Activated naive CD4-positive, alpha-beta T cell treated with anti-CD3 and anti-CD28 coated beads, Interleukin-2, amount 50 U/mL, for 24 hours (primary cell): ENCODE data around the gene SLC9A1.

Experiments used
- H3K27ac Mint-ChIP-seq: one replicate; pipeline ENCODE4 v1.8.0; 2021; ENCODE audit warnings: mild to moderate bottlenecking, mixed read lengths
- H3K27me3 Mint-ChIP-seq: one replicate; pipeline ENCODE4 v1.8.0; 2021; ENCODE audit warnings: mixed read lengths
- H3K36me3 Mint-ChIP-seq: one replicate; pipeline ENCODE4 v1.8.0; 2021; ENCODE audit warnings: mixed read lengths
- H3K4me1 Mint-ChIP-seq: one replicate; pipeline ENCODE4 v1.8.0; 2021; ENCODE audit warnings: mixed read lengths
- H3K4me3 Mint-ChIP-seq: one replicate; pipeline ENCODE4 v1.8.0; 2021; ENCODE audit warnings: mild to moderate bottlenecking, mixed read lengths
- H3K9me3 Mint-ChIP-seq: one replicate; pipeline ENCODE4 v1.8.0; 2021; ENCODE audit warnings: mixed read lengths

Gene SLC9A1

GRCh38 chr1:27157194-27157593 lies 2.3 kb upstream of the SLC9A1 start:
- Mint-ChIP-seq H3K4me1 (peaks cover 38% of the 10 kb centered on the region), H3K27ac (no peak overlapping the region), H3K9me3 (no peaks in the 10 kb centered on the region), H3K27me3 (no peaks in the 10 kb centered on the region), H3K4me3 (no peak overlapping the region), H3K36me3 (no peaks in the 10 kb centered on the region)

- peak overlapping the region; percentile 91 for H3K27ac Mint-ChIP-seq
- no peaks in the 10 kb centered on the region for H3K36me3 Mint-ChIP-seq
- H3K9me3 Mint-ChIP-seq, result no peaks in the 10 kb centered on the region
- no peaks in the 10 kb centered on the region for H3K27me3 Mint-ChIP-seq
- peaks cover 52% of the 10 kb centered on the region for H3K4me1 Mint-ChIP-seq
- peak overlapping the region; percentile 93 for H3K4me3 Mint-ChIP-seq
These were observed 395 bp downstream of the SLC9A1 start for GRCh38 chr1:27154469-27154990.

- Mint-ChIP-seq H3K4me1 (peaks cover 58% of the 10 kb centered on the region), H3K36me3 (no peaks in the 10 kb centered on the region), H3K27ac (peak overlapping the region; percentile 91), H3K4me3 (peak overlapping the region; percentile 93), H3K9me3 (no peaks in the 10 kb centered on the region), H3K27me3 (no peaks in the 10 kb centered on the region)
These were observed 982 bp downstream of the SLC9A1 start for GRCh38 chr1:27153927-27154358.

- no peaks in the 10 kb centered on the region for H3K36me3 Mint-ChIP-seq
- H3K4me1 Mint-ChIP-seq, result peaks cover 62% of the 10 kb centered on the region
- peak overlapping the region; percentile 91 for H3K27ac Mint-ChIP-seq
- H3K9me3 Mint-ChIP-seq, result no peaks in the 10 kb centered on the region
- peak overlapping the region; percentile 93 for H3K4me3 Mint-ChIP-seq
- H3K27me3 Mint-ChIP-seq, result no peaks in the 10 kb centered on the region
These were observed 1.4 kb downstream of the SLC9A1 start for GRCh38 chr1:27153549-27153886.

DNA sequence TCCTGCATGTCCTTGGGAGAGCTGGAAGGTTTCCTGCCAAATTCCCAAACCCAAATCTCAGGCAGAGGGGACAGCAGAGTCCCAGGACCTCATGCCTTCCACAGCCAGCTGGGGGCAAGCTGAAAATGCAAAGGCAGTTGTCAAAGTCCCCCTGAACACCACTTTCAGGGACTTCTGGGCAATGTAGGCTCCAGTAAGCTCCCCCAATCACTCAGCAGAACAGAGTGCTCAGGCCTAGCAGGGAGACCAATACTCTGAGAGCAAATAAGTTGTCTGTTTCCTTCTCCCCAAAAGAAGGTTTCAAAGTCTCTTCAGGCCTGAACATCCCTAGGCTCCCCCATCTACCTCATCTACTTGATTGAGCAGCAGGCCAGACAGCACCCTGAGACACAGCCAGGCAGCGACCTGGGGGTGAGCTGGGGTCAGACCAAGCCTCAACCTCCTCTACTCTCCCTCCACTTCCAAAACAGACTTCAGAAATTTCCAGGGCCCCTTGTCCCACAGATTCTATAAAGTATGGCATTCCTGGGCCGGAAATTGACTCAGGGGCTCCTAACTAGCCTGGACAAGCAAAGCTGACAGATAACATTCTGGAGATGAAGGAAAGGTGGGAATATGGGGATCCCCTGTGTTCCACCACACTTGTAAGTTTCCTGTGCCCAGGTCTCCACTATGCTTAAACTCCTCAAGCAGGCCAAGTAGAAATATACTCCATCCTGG lies 1.9 kb downstream of the SLC9A1 start:
- Mint-ChIP-seq H3K27ac (peak overlapping the region; percentile 91), H3K4me3 (peak overlapping the region; percentile 93), H3K9me3 (no peaks in the 10 kb centered on the region), H3K36me3 (no peaks in the 10 kb centered on the region), H3K4me1 (peaks cover 68% of the 10 kb centered on the region), H3K27me3 (no peaks in the 10 kb centered on the region)

GRCh38 chr1:27152004-27152828 lies 2.7 kb downstream of the SLC9A1 start:
- H3K4me3 Mint-ChIP-seq, result peak overlapping the region; percentile 93
- H3K27ac Mint-ChIP-seq, result peak overlapping the region; percentile 38
- H3K27me3 Mint-ChIP-seq, result no peaks in the 10 kb centered on the region
- peaks cover 68% of the 10 kb centered on the region for H3K4me1 Mint-ChIP-seq
- H3K9me3 Mint-ChIP-seq, result no peaks in the 10 kb centered on the region
- no peaks in the 10 kb centered on the region for H3K36me3 Mint-ChIP-seq

- Mint-ChIP-seq H3K4me1 (peaks cover 72% of the 10 kb centered on the region), H3K9me3 (no peaks in the 10 kb centered on the region), H3K27ac (no peak overlapping the region), H3K36me3 (no peaks in the 10 kb centered on the region), H3K27me3 (no peaks in the 10 kb centered on the region), H3K4me3 (peak overlapping the region; percentile 4)
These were observed 4.3 kb downstream of the SLC9A1 start for GRCh38 chr1:27150641-27151040.

- Mint-ChIP-seq H3K4me1 (peaks cover 72% of the 10 kb centered on the region), H3K4me3 (no peak overlapping the region), H3K36me3 (peaks cover under 1% of the 10 kb centered on the region), H3K27ac (no peak overlapping the region), H3K27me3 (no peaks in the 10 kb centered on the region), H3K9me3 (no peaks in the 10 kb centered on the region)
These were observed 4.7 kb downstream of the SLC9A1 start for GRCh38 chr1:27150183-27150582.

DNA sequence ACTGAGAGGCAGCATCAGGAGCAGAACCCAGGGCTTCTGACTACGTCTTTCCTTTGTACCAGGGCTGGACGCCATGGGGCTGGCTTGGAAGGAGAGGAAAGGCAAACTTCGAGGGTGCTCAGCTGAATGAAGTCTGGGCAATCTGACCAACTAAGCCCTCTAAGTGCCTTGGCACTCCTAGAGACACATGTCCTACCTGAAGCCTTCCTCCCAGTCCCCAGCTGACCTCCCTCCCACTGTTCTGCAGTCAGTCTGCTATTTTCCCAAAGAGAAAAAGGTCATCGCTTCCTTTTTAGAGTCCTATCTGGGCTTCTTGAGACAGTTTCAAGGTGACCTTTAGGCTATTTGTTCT lies 5.2 kb downstream of the SLC9A1 start:
- Mint-ChIP-seq H3K27me3 (no peaks in the 10 kb centered on the region), H3K4me1 (peaks cover 73% of the 10 kb centered on the region), H3K27ac (no peak overlapping the region), H3K4me3 (no peak overlapping the region), H3K9me3 (no peaks in the 10 kb centered on the region), H3K36me3 (peaks cover 3% of the 10 kb centered on the region)

DNA sequence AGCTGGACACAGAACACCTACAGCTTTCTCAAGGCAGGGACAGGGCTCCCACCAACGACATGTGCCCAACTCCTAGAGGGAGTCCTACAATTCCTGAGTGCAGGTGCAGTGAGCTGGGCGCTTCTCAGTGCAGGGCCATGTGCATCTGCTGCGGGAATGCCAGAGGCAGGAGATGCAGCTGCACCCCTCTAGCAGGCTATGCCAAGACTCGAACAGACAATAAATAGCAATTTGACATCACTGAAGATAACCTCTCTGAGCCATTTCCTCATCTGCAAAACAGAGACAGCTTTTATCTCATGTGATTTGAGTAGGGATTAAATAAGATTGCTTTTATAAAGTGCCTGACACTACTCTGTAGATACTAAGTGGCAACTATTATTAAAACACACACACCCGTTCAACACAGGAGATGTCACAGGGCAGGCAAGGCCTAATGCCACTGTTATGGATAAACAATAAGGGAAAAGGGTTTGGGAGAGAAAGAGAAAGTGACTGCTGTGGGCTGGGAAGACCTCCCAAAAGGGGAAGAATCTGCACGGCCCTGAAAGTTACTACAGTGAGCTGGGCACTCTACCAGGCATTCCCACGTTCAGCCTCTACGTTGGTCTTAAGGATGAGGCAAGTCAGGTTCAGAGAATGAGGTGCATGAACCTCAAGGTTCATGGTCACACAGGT lies 5.7 kb downstream of the SLC9A1 start:
- no peak overlapping the region for H3K27ac Mint-ChIP-seq
- H3K9me3 Mint-ChIP-seq, result no peaks in the 10 kb centered on the region
- H3K36me3 Mint-ChIP-seq, result peaks cover 3% of the 10 kb centered on the region
- no peaks in the 10 kb centered on the region for H3K27me3 Mint-ChIP-seq
- H3K4me3 Mint-ChIP-seq, result no peak overlapping the region
- H3K4me1 Mint-ChIP-seq, result peaks cover 74% of the 10 kb centered on the region

DNA sequence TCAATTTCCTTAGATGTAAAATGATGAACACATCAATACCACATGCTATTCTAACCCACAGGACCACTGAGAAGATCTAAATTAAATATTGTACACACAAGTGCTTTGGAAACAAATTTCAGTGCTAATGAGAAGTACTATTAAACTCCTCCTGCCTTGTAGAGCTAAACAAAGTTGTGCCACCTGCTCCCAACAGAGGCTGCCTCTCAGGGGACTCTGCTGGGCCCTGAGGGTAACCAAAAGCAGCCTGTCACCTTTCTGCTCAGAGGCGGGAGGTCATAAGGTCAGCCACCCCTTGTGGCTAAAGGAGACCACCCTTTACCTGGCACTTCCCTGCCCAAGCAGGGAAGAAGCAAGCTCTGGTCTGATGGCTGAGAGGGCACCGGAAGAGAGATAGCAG lies 6.3 kb downstream of the SLC9A1 start:
- Mint-ChIP-seq H3K36me3 (peaks cover 3% of the 10 kb centered on the region), H3K9me3 (no peaks in the 10 kb centered on the region), H3K4me1 (peaks cover 72% of the 10 kb centered on the region), H3K27ac (no peak overlapping the region), H3K27me3 (no peaks in the 10 kb centered on the region), H3K4me3 (no peak overlapping the region)

DNA sequence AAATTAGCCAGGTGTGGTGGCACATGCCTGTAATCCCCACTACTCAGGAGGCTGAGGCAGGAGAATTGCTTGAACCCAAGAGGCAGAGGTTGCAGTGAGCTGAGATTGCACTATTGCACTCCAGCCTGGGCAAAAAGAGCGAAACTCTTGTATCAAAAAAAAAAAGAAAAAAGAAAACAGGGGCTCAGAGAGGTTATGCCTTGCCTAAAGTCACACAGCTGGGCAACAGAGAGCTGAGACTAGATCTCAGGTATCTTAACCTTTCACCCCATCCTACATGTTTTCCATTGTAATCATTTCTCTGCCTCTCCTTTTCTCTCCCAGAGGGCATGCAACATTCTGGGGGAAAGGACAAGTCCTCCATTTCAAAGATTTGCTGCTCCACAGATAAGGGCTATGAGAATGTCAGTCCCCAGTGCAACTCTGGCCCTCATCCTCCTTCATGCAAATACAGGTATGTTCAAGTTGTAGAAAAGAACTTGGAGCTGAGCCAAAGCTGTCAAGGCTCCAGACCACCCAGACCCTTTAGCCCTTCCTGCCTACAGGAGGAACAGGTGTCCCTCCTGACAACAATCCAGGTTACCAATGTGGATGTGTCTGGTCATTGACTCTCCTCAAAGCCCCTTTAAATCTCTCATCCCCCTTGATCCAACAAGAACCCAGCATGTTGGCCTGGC lies 6.9 kb downstream of the SLC9A1 start:
- Mint-ChIP-seq H3K4me1 (peaks cover 72% of the 10 kb centered on the region), H3K27me3 (no peaks in the 10 kb centered on the region), H3K27ac (no peak overlapping the region), H3K36me3 (peaks cover 3% of the 10 kb centered on the region), H3K4me3 (no peak overlapping the region), H3K9me3 (no peaks in the 10 kb centered on the region)

- H3K36me3 Mint-ChIP-seq, result peaks cover 3% of the 10 kb centered on the region
- no peaks in the 10 kb centered on the region for H3K27me3 Mint-ChIP-seq
- H3K9me3 Mint-ChIP-seq, result no peaks in the 10 kb centered on the region
- no peak overlapping the region for H3K27ac Mint-ChIP-seq
- no peak overlapping the region for H3K4me3 Mint-ChIP-seq
- peaks cover 73% of the 10 kb centered on the region for H3K4me1 Mint-ChIP-seq
These were observed 9.0 kb downstream of the SLC9A1 start for GRCh38 chr1:27145934-27146354.

- Mint-ChIP-seq H3K27ac (peak overlapping the region; percentile 14), H3K9me3 (no peaks in the 10 kb centered on the region), H3K36me3 (peaks cover 3% of the 10 kb centered on the region), H3K4me3 (no peak overlapping the region), H3K4me1 (peaks cover 71% of the 10 kb centered on the region), H3K27me3 (no peaks in the 10 kb centered on the region)
These were observed 9.8 kb downstream of the SLC9A1 start for GRCh38 chr1:27144920-27145661.
